Karpas-422 (cell line): ENCODE results near the gene OGFOD1. TPM values are rescaled to one million over a fixed set of nuclear protein-coding genes. Genes with fewer than 3 reads are reported as not detected.

ENCODE experiments used
- DNase-seq: peaks from one replicate; pipeline ENCODE4 v3.0.0-alpha.2; 2015
- H2AFZ ChIP-seq: fragments of 200-600 bp; sonication (generic); 2 replicates; pipeline ENCODE4 v1.6.1; 2014; ENCODE audit warnings: antibody characterized with exemption, low read length, mixed read lengths
- H3K27ac ChIP-seq: fragments of 200-600 bp; sonication (generic); 2 replicates; pipeline ENCODE4 v1.5.1; 2014; ENCODE audit warnings: mild to moderate bottlenecking, low read length, moderate library complexity
- H3K27me3 ChIP-seq: fragments of 200-600 bp; sonication (generic); 2 replicates; pipeline ENCODE4 v1.6.1; 2014; ENCODE audit warnings: low read length, mixed read lengths
- H3K36me3 ChIP-seq: fragments of 200-600 bp; sonication (generic); 2 replicates; pipeline ENCODE4 v1.6.1; 2014; ENCODE audit warnings: low read length, mixed read lengths; ENCODE audit not compliant: insufficient read depth
- H3K4me1 ChIP-seq: fragments of 200-600 bp; sonication (generic); 2 replicates; pipeline ENCODE4 v1.6.1; 2014; ENCODE audit warnings: mild to moderate bottlenecking, low read length, mixed read lengths
- H3K4me2 ChIP-seq: fragments of 200-600 bp; sonication (generic); 2 replicates; pipeline ENCODE4 v1.6.1; 2014; ENCODE audit warnings: low read length, low read depth, mild to moderate bottlenecking; ENCODE audit not compliant: poor library complexity, severe bottlenecking
- H3K4me3 ChIP-seq: fragments of 200-600 bp; sonication (generic); 2 replicates; pipeline ENCODE4 v1.5.1; 2014; ENCODE audit warnings: mild to moderate bottlenecking, antibody characterized with exemption, low read length, mixed read lengths
- H3K79me2 ChIP-seq: fragments of 200-600 bp; sonication (generic); 2 replicates; pipeline ENCODE4 v1.6.1; 2014; ENCODE audit warnings: mild to moderate bottlenecking, low read length, mixed read lengths
- H3K9ac ChIP-seq: fragments of 200-600 bp; sonication (generic); 2 replicates; pipeline ENCODE4 v1.6.0; 2014; ENCODE audit warnings: low read length
- H3K9me2 ChIP-seq: fragments of 200-600 bp; sonication (generic), shearing (Covaris generic); replicated peaks from 2 replicates; pipeline ENCODE4 v1.6.0; 2014; ENCODE audit warnings: mild to moderate bottlenecking, low read length, moderate library complexity; ENCODE audit not compliant: insufficient read depth
- H3K9me3 ChIP-seq: fragments of 300-700, 200-600 bp; sonication (generic); 2 replicates; pipeline ENCODE4 v1.6.1; 2014; ENCODE audit warnings: low read length, mixed read lengths
- H4K20me1 ChIP-seq: fragments of 200-600 bp; sonication (generic); 2 replicates; pipeline ENCODE4 v1.6.1; 2014; ENCODE audit warnings: mild to moderate bottlenecking, antibody characterized with exemption, low read length, low read depth; ENCODE audit not compliant: insufficient read depth
- total RNA-seq: library from RNA; depleted of rRNA; stranded (reverse); fragments of >200 nt; shearing (Covaris generic); gene quantifications from 2 replicates; pipeline ENCODE4 v1.2.3, GENCODE V29; 2014; ENCODE audit warnings: low replicate concordance; rRNA removed

OGFOD1 gene
- 51.9 and 61.0 TPM in 2 replicates for total RNA-seq

- peak within 1 kb of the TSS; percentile 85 for H3K9ac ChIP-seq
- H3K36me3 ChIP-seq = peaks cover 45% of the 10 kb centered on the region; the same call in 1 of the 2 replicates
- peak within 1 kb of the TSS; percentile 95 for H3K4me2 ChIP-seq
- peaks cover 21% of the 10 kb centered on the region; the same call in 1 of the 2 replicates for H4K20me1 ChIP-seq
- no peaks in the 10 kb centered on the region for H3K9me3 ChIP-seq
- H3K9me2 ChIP-seq = no peaks in the 10 kb centered on the region
- peaks cover 82% of the 10 kb centered on the region for H3K79me2 ChIP-seq
- peak; percentile 98 for DNase-seq
- H3K27me3 ChIP-seq = no peaks in the 10 kb centered on the region
- peaks cover 47% of the 10 kb centered on the region for H3K4me1 ChIP-seq
- peak within 1 kb of the TSS; percentile 61 for H3K27ac ChIP-seq
- H2AFZ ChIP-seq = no peak within 1 kb of the TSS; the same call in 1 of the 2 replicates
- H3K4me3 ChIP-seq = peak within 1 kb of the TSS; percentile 88
Measured at GRCh38 chr16:56450986-56451752, at the start of gene OGFOD1, which contains the start of gene NUDT21. OGFOD1 (plus strand) TSS chr16:56451554; CDS start chr16:56451613, 59 bp downstream. NUDT21 (minus strand) TSS chr16:56451332; CDS start chr16:56451202, 130 bp downstream.

GRCh38 chr16:56405977-56406672 is 45.2 kb upstream of the OGFOD1 start:
- Histone ChIP-seq H4K20me1 (no peaks in the 10 kb centered on the region), H3K79me2 (peaks cover 54% of the 10 kb centered on the region), H3K4me2 (no peak overlapping the region), H2AFZ (no peak overlapping the region), H3K36me3 (peaks cover 46% of the 10 kb centered on the region), H3K4me3 (no peak overlapping the region), H3K27me3 (no peaks in the 10 kb centered on the region), H3K4me1 (peaks cover 8% of the 10 kb centered on the region; the same call in 1 of the 2 replicates), H3K9me3 (no peaks in the 10 kb centered on the region), H3K27ac (no peak overlapping the region), H3K9ac (no peak overlapping the region), H3K9me2 (no peaks in the 10 kb centered on the region)
- DNase-seq = no peak

- H3K4me2 ChIP-seq = no peak overlapping the region
- no peaks in the 10 kb centered on the region for H4K20me1 ChIP-seq
- peak overlapping the region; percentile 14; the same call in 1 of the 2 replicates for H3K27ac ChIP-seq
- H2AFZ ChIP-seq = no peak overlapping the region
- H3K36me3 ChIP-seq = peaks cover 28% of the 10 kb centered on the region
- peaks cover 8% of the 10 kb centered on the region; the same call in 1 of the 2 replicates for H3K4me1 ChIP-seq
- no peak overlapping the region for H3K9ac ChIP-seq
- H3K27me3 ChIP-seq = no peaks in the 10 kb centered on the region
- H3K4me3 ChIP-seq = no peak overlapping the region
- H3K79me2 ChIP-seq = peaks cover 68% of the 10 kb centered on the region
- DNase-seq = no peak
- no peaks in the 10 kb centered on the region for H3K9me3 ChIP-seq
- H3K9me2 ChIP-seq = no peaks in the 10 kb centered on the region
Measured at GRCh38 chr16:56408379-56409098, 42.8 kb upstream of the OGFOD1 start.

GRCh38 chr16:56409195-56409594 is 42.2 kb upstream of the OGFOD1 start:
- no peak overlapping the region for H2AFZ ChIP-seq
- peaks cover 26% of the 10 kb centered on the region for H3K36me3 ChIP-seq
- H3K9ac ChIP-seq = no peak overlapping the region
- H4K20me1 ChIP-seq = no peaks in the 10 kb centered on the region
- H3K4me2 ChIP-seq = no peak overlapping the region
- peaks cover 8% of the 10 kb centered on the region; the same call in 1 of the 2 replicates for H3K4me1 ChIP-seq
- peak overlapping the region; percentile 14; the same call in 1 of the 2 replicates for H3K27ac ChIP-seq
- H3K9me2 ChIP-seq = no peaks in the 10 kb centered on the region
- no peaks in the 10 kb centered on the region for H3K9me3 ChIP-seq
- no peak for DNase-seq
- no peak overlapping the region for H3K4me3 ChIP-seq
- H3K79me2 ChIP-seq = peaks cover 73% of the 10 kb centered on the region
- no peaks in the 10 kb centered on the region for H3K27me3 ChIP-seq

GRCh38 chr16:56411123-56411522 is 40.2 kb upstream of the OGFOD1 start:
- H3K4me1 ChIP-seq = peaks cover 21% of the 10 kb centered on the region
- peaks cover 17% of the 10 kb centered on the region; the same call in 1 of the 2 replicates for H3K36me3 ChIP-seq
- no peaks in the 10 kb centered on the region for H3K27me3 ChIP-seq
- H3K9me2 ChIP-seq = no peaks in the 10 kb centered on the region
- peaks cover 78% of the 10 kb centered on the region for H3K79me2 ChIP-seq
- H3K9me3 ChIP-seq = no peaks in the 10 kb centered on the region
- no peak overlapping the region for H3K4me3 ChIP-seq
- H2AFZ ChIP-seq = no peak overlapping the region
- no peak overlapping the region for H3K4me2 ChIP-seq
- H3K27ac ChIP-seq = no peak overlapping the region
- no peak for DNase-seq
- peaks cover 4% of the 10 kb centered on the region; the same call in 1 of the 2 replicates for H4K20me1 ChIP-seq
- H3K9ac ChIP-seq = no peak overlapping the region

GRCh38 chr16:56411624-56412023 is 39.7 kb upstream of the OGFOD1 start:
- Histone ChIP-seq H3K9ac (no peak overlapping the region), H3K27me3 (no peaks in the 10 kb centered on the region), H2AFZ (no peak overlapping the region), H3K4me3 (no peak overlapping the region), H3K9me2 (no peaks in the 10 kb centered on the region), H3K4me1 (peaks cover 26% of the 10 kb centered on the region), H3K4me2 (no peak overlapping the region), H3K36me3 (peaks cover 17% of the 10 kb centered on the region; the same call in 1 of the 2 replicates), H4K20me1 (peaks cover 4% of the 10 kb centered on the region; the same call in 1 of the 2 replicates), H3K79me2 (peaks cover 82% of the 10 kb centered on the region), H3K9me3 (no peaks in the 10 kb centered on the region), H3K27ac (no peak overlapping the region)
- DNase-seq = no peak

GRCh38 chr16:56413381-56413780 is 38.0 kb upstream of the OGFOD1 start:
- Histone ChIP-seq H3K27me3 (no peaks in the 10 kb centered on the region), H2AFZ (no peak overlapping the region), H3K9ac (no peak overlapping the region), H3K36me3 (peaks cover 10% of the 10 kb centered on the region; the same call in 1 of the 2 replicates), H4K20me1 (peaks cover 4% of the 10 kb centered on the region; the same call in 1 of the 2 replicates), H3K4me2 (no peak overlapping the region), H3K4me1 (peaks cover 39% of the 10 kb centered on the region), H3K79me2 (peaks cover 90% of the 10 kb centered on the region), H3K27ac (no peak overlapping the region), H3K4me3 (no peak overlapping the region), H3K9me2 (no peaks in the 10 kb centered on the region), H3K9me3 (no peaks in the 10 kb centered on the region)
- no peak for DNase-seq
